NB4 (cell line): ENCODE results near the gene MOB3C.

ENCODE experiments used
- DNase-seq: peaks from one replicate; pipeline ENCODE4 v3.0.0; 2010; ENCODE audit warnings: low read depth
- H3K4me3 ChIP-seq: one replicate; pipeline ENCODE4 v1.5.1; 2011; ENCODE audit warnings: mild to moderate bottlenecking, low read depth, low read length, moderate library complexity
- MYC ChIP-seq: IDR thresholded peaks from 2 replicates; pipeline ENCODE4 v1.6.1; 2011; ENCODE audit warnings: low read depth, low read length
- POLR2A ChIP-seq: IDR thresholded peaks from 2 replicates; pipeline ENCODE4 v1.6.1; 2011; ENCODE audit warnings: mild to moderate bottlenecking; ENCODE audit not compliant: insufficient read length; ENCODE audit errors: extremely low read depth
- TF ChIP-seq, protein P1 (sequence below): IDR thresholded peaks from one replicate; pipeline ENCODE4 v1.5.1; 2012; ENCODE audit warnings: low read depth, low read length
- TF ChIP-seq, protein P2 (sequence below): IDR thresholded peaks from 2 replicates; pipeline ENCODE4 v1.6.1; 2011; ENCODE audit warnings: low read depth, low read length

The MOB3C gene

DNA sequence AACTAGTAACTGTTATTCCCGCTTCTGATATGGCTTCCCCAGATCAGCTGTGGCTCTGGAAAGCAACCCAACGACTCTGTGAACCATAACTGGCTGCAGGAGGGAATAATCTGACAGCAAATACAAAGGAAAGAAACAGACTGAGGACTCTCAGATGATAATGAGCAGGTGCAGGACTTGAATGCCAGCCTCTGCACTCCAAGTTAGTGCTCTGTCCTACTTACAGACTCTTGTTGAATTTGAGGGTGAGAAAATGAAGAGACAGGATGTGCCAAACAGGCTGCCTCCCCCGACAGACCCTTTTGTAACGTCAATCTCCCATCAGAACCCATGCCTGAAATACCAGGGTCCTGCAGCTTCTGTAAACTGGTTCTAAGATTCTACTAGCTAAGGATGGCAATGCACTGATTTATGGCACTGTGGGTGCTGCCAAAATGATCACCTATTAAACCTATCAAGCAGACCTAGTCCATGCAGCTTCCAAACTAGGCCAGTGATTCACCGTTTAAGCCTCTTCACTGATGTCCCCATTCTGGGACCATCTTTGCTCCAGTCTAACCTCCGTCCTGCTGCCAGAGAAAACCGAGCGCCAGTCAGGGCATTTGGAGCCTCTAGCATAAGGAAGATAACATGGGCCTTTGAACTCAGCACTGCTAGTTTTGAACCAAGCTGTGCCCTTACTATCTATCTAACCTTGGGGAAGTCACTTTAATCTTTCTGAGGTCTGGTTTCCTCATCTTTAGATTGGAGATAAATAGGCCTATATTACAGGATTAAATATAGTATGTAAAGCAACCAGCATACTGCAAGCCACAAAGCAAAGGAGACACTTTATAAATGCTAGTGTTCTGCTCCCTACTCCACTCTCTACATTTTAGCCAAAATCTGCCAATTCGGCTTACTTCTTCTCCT is 17.3 kb downstream of the MOB3C start:
- H3K4me3 ChIP-seq, result no peak overlapping the region
- TF ChIP-seq, protein P1, sequence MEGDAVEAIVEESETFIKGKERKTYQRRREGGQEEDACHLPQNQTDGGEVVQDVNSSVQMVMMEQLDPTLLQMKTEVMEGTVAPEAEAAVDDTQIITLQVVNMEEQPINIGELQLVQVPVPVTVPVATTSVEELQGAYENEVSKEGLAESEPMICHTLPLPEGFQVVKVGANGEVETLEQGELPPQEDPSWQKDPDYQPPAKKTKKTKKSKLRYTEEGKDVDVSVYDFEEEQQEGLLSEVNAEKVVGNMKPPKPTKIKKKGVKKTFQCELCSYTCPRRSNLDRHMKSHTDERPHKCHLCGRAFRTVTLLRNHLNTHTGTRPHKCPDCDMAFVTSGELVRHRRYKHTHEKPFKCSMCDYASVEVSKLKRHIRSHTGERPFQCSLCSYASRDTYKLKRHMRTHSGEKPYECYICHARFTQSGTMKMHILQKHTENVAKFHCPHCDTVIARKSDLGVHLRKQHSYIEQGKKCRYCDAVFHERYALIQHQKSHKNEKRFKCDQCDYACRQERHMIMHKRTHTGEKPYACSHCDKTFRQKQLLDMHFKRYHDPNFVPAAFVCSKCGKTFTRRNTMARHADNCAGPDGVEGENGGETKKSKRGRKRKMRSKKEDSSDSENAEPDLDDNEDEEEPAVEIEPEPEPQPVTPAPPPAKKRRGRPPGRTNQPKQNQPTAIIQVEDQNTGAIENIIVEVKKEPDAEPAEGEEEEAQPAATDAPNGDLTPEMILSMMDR, result no peak
- TF ChIP-seq MYC (no peak), POLR2A (no peak)
- TF ChIP-seq, protein P2, sequence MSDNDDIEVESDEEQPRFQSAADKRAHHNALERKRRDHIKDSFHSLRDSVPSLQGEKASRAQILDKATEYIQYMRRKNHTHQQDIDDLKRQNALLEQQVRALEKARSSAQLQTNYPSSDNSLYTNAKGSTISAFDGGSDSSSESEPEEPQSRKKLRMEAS, result no peak
- DNase-seq, result no peak

DNA sequence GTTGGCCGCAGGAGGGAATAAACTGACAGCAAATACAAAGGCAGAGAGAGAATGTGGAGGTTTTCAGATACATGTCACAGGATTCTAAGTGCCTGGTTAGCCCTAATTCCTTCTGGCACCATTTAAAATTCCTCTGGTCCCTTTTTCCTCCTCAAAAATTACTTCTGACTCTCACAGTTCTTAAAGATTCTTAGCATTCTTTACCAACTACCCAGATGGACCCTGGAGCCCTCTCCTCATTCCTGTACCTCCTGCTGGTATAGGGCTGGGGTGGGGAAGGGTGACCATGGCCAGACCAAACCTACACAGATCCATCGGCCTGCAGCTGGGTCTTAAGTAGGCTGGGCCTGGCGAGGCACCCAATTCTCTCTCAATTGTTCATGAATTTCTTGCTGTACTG is 19.8 kb downstream of the MOB3C start:
- TF ChIP-seq MYC (no peak), POLR2A (no peak)
- TF ChIP-seq, protein P1, result no peak
- TF ChIP-seq, protein P2, result no peak
- no peak overlapping the region for H3K4me3 ChIP-seq
- no peak for DNase-seq

DNA sequence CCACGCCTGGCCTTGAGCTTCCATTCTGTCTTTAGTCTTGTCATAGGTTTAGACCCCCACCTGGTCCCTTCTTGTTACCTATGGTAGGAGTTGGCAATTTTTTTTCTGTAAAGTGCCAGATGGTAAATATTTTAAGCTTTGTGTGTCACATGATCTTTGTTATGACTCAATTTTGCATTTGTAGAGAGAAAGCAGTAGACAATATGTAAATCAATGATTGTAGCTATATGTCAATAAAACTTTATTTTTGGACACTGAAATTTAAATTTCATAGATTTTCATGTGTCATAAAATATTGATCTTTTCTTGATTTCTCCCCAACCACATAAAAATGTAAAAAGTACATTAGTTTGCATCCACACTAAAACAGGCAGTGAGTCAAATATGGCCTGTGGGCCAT is 20.6 kb downstream of the MOB3C start:
- H3K4me3 ChIP-seq, result no peak overlapping the region
- DNase-seq, result no peak
- TF ChIP-seq, protein P2, result no peak
- TF ChIP-seq, protein P1, result no peak
- TF ChIP-seq MYC (no peak), POLR2A (no peak)

DNA sequence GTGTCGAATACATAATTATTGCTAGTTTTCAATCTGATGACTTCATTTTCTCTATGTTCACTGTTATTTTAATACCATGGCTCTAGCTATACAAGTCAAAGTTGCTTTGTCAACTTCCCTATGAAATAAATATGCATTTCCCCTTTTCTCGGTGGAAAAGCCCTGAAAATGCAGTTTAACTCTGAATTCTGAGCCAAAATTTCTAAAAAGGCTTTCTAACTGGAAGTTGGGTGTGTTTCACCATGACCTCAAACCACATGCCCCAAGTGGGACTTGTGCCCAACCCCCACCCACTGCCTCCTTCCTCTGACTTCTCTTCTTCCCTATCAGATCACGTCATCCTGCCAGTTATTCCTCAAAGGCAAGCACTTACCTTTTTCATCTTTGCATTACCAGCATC is 21.5 kb downstream of the MOB3C start:
- H3K4me3 ChIP-seq, result no peak overlapping the region
- TF ChIP-seq, protein P1, result no peak
- TF ChIP-seq, protein P2, result peak; percentile 52; the same call in 1 of the 2 replicates
- peak; percentile 76; the same call in 1 of the 2 replicates for TF ChIP-seq MYC
- TF ChIP-seq POLR2A, result no peak
- peak; percentile 84 for DNase-seq

DNA sequence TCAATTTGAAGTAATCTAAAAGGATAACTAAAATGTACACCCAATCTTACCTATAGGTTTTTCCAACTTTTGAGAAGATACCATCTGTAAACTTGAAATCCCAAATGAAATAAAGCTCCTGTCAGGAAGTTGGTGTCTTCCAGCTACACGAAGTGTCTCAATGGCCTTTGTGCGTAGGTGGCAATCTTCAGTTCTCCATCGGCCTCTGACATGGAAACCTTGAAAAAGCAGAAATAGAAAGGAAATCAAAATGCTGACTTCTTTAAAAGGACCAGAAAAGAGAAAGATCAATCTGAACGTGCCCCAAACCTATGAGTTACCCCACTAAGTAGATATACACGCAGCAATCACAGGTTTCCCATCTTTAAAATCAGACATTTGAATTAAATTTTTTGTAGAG is 22.5 kb downstream of the MOB3C start:
- TF ChIP-seq POLR2A, result no peak
- TF ChIP-seq, protein P2, result no peak
- TF ChIP-seq MYC, result no peak
- TF ChIP-seq, protein P1, result no peak
- H3K4me3 ChIP-seq, result no peak overlapping the region
- DNase-seq, result no peak
